Umbilical cord (tissue), 2 donors: ENCODE data around the gene COL9A2. TPM values are rescaled to one million over a fixed set of nuclear protein-coding genes. Genes with fewer than 3 reads are reported as not detected.

Experiments
- DNase-seq: peaks from one replicate; pipeline ENCODE4 v3.0.0-alpha.2; 2015; ENCODE audit warnings: low spot score
- total RNA-seq: library from RNA; depleted of rRNA; stranded (reverse); fragments of >200 nt; gene quantifications from one replicate; pipeline ENCODE4 v1.2.3, GENCODE V29; 2014; ENCODE audit warnings: low replicate concordance; ENCODE audit not compliant: insufficient read depth

Gene COL9A2
- total RNA-seq, 1 donor from 2014 or later, result 9.1 TPM

DNA sequence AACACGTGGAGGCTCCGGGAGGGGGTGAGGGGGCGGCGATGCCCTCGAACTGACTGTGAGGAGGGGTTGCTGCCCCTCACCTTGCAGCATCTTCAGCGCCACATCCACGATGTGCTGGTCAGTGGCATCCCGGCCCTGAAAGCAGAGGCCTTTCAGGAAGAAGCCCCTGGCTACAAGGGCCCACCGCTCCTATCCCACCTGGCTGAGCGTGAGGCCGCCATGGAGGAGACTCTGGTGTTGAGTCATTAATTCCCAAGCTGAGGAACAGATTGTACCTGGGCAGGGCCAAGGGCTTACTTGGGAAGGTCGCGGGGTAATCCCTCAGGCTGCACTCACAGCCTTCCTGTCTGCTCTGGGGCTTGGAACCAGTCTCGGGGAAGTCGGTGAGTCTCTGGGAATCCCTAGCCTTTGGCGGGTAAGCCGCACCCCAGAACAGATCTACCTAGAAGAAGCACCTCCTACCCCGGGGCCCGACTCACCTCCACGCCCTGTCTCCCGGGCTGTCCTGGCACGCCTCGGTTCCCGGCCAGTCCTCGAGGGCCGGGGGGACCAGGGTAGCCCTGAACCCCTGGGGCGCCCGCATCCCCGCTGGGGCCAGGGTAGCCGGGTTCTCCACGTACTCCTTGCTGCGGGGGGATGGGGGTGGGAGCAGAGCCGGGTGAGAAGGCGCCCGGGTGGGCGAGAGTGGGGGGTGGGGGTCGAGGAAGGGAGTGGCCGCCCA, 13.9 kb downstream of the COL9A2 start:
- DNase-seq, result no peak

GRCh38 chr1:40302475-40302874, 14.6 kb downstream of the COL9A2 start:
- no peak for DNase-seq

DNA sequence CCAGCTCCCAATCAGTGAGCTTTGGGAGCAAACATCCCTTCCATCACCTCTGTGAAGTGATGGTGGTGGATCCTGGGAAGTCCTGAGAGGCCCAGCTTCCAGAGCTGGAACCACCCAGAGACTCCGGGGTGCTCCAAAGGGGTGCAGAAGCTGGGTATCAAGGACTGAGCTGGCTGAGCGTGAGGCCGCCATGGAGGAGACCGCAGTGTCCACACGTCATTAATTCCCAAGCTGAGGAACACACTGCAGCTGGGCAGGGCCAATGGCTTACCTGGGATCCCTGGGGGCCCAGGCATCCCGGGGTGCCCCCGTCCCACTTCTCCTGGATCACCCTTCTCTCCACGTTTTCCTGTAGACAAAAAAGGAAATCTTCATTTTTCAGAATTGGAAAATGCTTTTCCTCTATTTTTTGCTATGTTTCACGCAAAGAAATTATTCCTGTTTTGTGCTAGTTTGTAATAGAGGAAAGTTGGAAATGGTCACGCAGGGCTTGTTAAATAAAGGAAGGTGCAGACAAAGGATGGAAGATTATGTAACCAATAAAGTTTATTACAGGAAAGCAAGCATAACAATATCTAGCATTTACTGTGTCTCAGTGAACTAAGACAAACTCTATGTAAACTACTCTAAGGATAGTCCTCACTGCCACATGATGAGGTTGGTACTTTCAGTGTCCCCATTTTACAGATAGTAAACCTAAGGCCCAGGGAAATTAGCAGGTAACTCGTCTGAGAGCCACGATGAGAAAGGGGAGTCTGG, 15.4 kb downstream of the COL9A2 start:
- DNase-seq, result no peak

DNA sequence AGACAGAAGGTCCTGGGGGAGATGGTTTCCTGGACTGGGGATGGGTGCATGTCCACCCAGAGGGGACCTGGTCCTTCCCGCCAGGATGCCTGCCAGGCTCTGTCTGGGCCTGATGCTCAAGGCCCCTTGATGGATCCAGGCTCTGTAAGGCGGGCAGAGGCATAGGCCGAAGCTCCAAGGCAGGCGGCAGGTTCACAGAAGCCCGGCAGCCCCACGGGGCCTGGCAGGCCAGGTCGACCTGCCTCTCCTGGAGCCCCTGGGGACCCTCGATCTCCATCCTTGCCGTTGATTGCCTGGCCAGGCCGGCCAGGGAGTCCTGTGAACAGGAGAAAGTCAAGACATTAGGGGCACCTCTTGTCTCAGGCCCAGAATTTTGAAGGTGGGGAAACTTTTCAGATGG, 16.0 kb downstream of the COL9A2 start:
- DNase-seq, result no peak

- no peak for DNase-seq
Measured at GRCh38 chr1:40300651-40301050, 16.4 kb downstream of the COL9A2 start.

GRCh38 chr1:40300249-40300567, 16.9 kb downstream of the COL9A2 start:
- no peak for DNase-seq

- DNase-seq, result no peak
Measured at GRCh38 chr1:40299366-40300248, 17.5 kb downstream of the COL9A2 start.

DNA sequence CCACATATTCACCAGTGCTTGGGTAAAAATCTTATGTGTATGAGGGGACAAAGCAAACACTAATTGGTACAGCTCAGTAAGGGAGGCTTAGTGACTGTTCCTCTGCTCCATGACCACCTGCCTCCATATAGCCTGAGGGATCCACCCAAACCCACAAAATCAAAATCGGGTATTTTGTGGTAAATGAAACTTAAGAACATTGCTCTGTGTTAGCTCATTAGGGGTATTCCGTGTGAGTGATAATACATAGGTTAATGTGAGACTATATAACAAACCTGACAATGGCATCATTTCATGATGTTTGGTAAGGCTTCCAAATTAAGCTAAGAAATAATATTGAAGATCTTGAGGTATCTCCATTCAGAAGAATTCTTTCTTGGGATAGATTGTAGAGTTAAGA, 25.8 kb downstream of the COL9A2 start:
- no peak for DNase-seq

DNA sequence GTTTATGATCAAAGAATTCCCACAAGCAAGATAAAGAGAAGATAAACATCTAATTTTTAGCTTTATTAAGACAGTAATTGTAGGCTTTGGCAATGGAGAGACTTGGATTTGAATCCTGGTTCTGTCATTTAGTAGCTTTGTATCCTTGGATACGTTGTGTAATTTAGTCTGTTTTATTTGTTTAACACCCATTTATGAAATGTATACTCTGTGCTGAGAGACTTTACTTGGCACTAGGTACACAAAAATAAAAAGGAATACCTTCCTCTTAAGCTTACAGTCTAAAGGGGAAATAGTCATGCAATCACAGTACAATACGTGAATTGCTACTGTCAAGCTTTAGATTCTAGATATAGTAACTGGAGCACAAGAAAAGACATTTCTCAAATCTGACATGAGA, 35.2 kb downstream of the COL9A2 start:
- no peak for DNase-seq

DNA sequence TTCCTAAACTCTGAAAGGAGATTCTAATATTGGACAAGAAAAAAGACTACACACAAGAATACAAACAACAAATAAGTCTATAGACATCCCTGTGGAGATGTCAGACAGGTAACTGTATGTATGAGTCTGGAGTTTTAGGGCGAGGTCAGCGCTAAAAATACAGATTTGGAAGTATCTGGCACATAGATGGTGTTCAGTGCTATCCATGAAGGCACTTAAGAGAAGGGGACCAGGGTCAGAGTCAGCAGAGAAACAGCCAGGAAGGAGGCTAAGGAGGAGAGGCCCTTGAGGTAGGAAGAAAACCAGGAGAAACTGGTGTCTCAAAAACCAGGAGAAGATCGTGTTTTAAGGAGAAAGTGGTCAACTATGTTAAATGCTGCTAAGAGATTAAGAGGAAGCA, 41.0 kb downstream of the COL9A2 start:
- no peak for DNase-seq

- DNase-seq, result no peak
Measured at GRCh38 chr1:40274331-40274730, 42.8 kb downstream of the COL9A2 start.

- no peak for DNase-seq
Measured at GRCh38 chr1:40273547-40274166, 43.4 kb downstream of the COL9A2 start.

GRCh38 chr1:40272653-40273213, 44.4 kb downstream of the COL9A2 start:
- no peak for DNase-seq

DNA sequence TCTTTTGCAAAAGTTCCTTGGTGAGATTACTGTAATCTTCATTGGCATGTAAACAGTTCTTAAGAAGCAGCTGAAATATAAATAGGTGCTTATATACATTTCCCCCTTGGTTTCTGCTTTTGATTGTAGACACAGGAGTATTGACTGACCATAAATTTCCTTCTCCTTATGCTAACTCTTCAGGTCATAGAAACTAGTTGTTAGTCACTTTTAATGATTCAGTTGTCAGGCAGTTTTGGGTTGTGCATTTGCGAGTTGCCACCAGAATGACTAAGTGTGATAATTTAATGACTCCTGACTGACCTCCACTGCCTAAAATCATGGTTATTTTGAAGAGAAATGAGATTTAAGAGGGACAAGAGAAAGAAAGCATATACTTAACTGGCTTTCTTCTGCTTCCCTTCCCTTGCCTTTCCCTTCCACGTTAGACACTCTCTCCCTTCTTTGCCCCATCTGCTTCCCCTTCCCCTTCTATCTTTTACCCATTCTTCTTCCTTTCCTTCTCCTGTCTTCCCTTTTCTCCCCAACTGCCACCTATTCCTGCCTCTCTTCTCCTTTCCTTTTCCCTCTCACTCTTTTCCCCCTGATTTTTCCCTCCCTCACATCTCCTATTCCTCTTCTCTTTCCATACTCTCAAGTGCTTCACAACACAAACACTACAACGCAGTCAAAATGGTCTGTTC, 46.8 kb downstream of the COL9A2 start:
- no peak for DNase-seq

GRCh38 chr1:40268211-40268610, 48.9 kb downstream of the COL9A2 start:
- DNase-seq, result no peak

- peak; percentile 77 for DNase-seq
Measured at GRCh38 chr1:40267767-40268187, 49.3 kb downstream of the COL9A2 start.

GRCh38 chr1:40266786-40267535, 50.1 kb downstream of the COL9A2 start:
- DNase-seq, result no peak

DNA sequence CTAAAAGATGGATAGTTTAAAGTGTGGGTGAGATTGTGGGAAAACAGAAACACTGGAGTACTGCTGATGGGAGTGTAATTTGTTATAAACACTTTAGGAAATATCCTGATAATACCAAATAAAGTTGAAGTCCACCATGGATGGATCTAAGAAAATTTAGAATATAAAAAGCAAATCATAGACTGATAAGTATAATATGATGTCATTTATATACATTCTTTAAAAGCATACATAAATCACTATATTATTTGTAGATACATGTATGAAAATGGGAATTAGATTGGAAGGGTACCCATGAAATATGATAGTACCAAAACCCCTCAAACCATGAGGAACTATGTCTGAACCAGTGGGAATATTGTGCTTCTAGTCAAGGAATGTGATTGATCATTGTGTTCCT, 51.2 kb downstream of the COL9A2 start:
- no peak for DNase-seq

DNA sequence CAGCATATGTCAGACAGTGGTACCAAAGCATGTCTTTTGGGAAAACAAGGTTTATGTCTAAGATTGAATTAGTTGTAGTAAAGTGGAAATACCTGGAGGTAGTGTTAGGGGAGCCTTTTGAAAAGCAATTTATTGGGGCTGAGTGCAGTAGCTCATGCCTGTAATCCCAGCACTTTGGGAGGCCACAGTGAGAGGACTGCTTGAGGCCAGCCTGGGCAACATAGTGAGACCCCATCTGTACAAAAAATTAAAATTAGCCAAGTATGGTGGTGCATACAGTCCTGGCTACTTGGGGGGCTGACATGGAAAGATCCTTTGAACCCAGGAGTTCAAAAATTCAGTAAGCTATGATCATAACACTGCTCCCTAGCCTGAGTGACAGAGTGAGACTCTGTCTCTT, 51.8 kb downstream of the COL9A2 start:
- no peak for DNase-seq

GRCh38 chr1:40264354-40264781, 52.7 kb downstream of the COL9A2 start:
- DNase-seq, result no peak
